ENCODE measurements around the gene FBXO42.

DNA sequence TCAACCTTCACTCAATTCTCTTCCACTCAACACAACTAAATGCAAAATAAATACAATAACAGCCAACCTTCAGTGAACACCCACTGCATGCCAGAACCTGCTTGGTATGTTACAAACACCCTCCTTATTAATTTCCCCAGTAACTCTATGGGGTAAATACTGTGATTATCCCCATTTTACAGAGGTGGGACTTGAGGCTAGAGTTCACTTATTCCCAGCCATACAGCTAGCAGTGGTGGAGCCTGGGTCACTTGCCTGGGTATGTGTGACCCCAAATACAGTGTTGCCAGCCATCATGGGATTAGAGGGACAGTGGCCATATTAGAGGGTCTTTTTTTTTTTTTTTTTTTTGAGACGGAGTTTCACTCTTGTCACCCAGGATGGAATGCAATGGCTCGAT lies 116.9 kb downstream of the FBXO42 start:
- TF ChIP-seq SP2 (CRISPR knock-in tag; IDR thresholded peaks at IDR 0.05) (no peak), ZNF558 (CRISPR knock-in tag; IDR thresholded peaks at IDR 0.05; ENCODE audit: borderline replicate concordance) (no peak), EZH2 (conservative IDR thresholded peaks at IDR 0.05; ENCODE audit: low read depth, low read length) (no peak), POLR2G (IDR thresholded peaks at IDR 0.05; ENCODE audit: low read depth, low read length) (no peak), ZFX (CRISPR knock-in tag; IDR thresholded peaks at IDR 0.05; ENCODE audit: low read depth) (no peak), MYNN (CRISPR knock-in tag; IDR thresholded peaks at IDR 0.05; ENCODE audit: low read depth) (no peak), POLR2AphosphoS5 (IDR thresholded peaks at IDR 0.05; ENCODE audit: low read depth, low read length) (no peak), ZNF274 (CRISPR knock-in tag; IDR thresholded peaks at IDR 0.05) (no peak)
- TF ChIP-seq, protein P1, sequence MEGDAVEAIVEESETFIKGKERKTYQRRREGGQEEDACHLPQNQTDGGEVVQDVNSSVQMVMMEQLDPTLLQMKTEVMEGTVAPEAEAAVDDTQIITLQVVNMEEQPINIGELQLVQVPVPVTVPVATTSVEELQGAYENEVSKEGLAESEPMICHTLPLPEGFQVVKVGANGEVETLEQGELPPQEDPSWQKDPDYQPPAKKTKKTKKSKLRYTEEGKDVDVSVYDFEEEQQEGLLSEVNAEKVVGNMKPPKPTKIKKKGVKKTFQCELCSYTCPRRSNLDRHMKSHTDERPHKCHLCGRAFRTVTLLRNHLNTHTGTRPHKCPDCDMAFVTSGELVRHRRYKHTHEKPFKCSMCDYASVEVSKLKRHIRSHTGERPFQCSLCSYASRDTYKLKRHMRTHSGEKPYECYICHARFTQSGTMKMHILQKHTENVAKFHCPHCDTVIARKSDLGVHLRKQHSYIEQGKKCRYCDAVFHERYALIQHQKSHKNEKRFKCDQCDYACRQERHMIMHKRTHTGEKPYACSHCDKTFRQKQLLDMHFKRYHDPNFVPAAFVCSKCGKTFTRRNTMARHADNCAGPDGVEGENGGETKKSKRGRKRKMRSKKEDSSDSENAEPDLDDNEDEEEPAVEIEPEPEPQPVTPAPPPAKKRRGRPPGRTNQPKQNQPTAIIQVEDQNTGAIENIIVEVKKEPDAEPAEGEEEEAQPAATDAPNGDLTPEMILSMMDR (CRISPR knock-in tag; IDR thresholded peaks at IDR 0.05) = no peak
